Frontal cortex (tissue), 4 donors: Measurements from ENCODE around the gene MAN2A1. TPM values are rescaled to one million over a fixed set of nuclear protein-coding genes. Genes with fewer than 3 reads are reported as not detected.

ENCODE experiments used
- DNase-seq, 2 donors: peaks; one replicate each; pipeline ENCODE4 v3.0.0; 2012; ENCODE audit warnings: low spot score in 2 of 2
- FAIRE-seq: peaks from 2 replicates; lab custom pipeline; 2012; peaks lifted over from hg19 to GRCh38; lab: Jason Lieb, UNC
- total RNA-seq: library from RNA; depleted of rRNA; stranded (reverse); fragments of >200 nt; gene quantifications from one replicate; pipeline ENCODE4 v1.2.3, GENCODE V29; 2014
- donor health status: control.
- donor health status: control.
- donor health status: control.

MAN2A1 gene
- total RNA-seq, 1 donor from 2014 or later: 74.6 TPM

DNA sequence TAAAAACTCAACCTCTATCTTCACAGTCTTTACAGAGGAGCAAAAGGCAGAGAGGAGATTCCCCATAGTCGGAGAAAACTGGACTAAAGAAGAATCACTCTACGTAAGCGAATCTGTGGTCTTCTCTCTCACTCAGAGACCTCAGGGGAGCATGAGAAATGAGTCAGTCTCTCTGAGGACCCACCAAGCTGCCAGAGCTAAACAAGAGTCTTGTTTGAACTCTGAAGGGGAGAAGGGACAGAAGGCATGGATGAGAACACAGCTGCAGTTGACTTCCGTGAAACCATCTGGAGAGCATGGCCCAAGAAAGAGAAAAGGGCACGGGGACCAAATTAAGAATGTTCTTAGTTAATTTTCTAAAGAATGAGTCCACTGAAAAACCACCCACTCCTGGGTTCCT, 12.8 kb upstream of the MAN2A1 start:
- FAIRE-seq: no peak
- no peak for DNase-seq

- FAIRE-seq (no peak), DNase-seq (no peak)
These were observed 11.3 kb upstream of the MAN2A1 start for GRCh38 chr5:109678447-109678846.

DNA sequence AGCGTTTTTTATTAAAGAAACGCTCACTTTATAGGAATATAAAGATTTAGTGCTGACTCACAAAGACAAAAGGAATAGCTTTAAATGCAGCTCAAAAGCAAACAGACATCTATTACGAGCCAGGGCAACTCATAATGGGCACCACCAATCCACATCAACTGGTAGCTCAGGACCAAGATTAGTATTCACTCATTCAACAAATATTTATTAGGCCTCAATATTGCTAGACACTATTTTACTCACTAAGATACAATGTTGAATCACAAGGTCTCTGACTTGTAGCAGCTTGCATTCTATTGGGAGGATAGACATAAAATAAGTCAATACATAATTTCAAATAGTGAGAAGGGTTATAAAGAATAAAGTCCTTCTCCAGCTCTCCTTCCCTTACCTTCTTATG, 8.0 kb upstream of the MAN2A1 start:
- no peak for FAIRE-seq

DNA sequence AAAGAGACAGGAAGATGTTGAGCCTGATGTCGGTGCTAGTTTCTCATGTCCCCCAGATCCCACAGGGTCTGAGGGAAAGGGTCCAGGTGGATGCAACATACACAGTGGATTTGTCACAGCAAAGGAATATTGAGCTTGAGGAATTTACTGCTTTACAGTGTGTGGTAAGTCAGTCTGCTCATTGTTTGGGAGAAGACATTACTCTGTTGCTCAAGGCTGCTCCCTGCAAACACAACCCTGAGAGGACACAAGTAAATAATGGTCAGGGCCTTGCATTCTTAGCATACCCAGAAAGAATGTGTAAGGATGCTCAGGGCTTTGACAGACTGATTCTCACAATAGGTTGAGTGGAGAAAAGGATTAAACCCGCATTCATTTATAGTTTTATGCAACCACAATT, 7.3 kb upstream of the MAN2A1 start:
- FAIRE-seq (no peak), DNase-seq (no peak)

More for the DNA sequence above, 8.0 kb upstream of the MAN2A1 start:
- no peak for DNase-seq

- DNase-seq (no peak), FAIRE-seq (no peak)
These were observed 3.8 kb upstream of the MAN2A1 start for GRCh38 chr5:109685916-109686315.

DNA sequence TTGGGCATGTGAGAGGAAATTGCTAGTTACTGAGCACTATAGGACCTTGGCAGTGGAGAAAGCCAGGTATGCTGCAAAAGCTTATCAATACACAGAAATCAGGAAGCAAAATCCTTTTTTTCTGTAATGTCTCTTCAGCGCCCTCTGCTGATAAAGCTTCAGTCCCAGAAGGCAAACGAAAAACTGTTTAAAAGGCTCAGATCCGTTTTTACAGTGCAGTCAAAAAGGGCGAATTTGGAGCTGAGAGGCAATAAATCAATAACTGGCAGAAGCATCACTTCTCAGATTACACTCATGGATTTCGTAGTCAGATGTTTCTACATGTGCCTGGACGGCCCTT, 1.1 kb upstream of the MAN2A1 start:
- FAIRE-seq: no peak
- DNase-seq: no peak

GRCh38 chr5:109688970-109689739, 572 bp upstream of the MAN2A1 start:
- peak; percentile 87 to 90 for DNase-seq
- no peak for FAIRE-seq

DNA sequence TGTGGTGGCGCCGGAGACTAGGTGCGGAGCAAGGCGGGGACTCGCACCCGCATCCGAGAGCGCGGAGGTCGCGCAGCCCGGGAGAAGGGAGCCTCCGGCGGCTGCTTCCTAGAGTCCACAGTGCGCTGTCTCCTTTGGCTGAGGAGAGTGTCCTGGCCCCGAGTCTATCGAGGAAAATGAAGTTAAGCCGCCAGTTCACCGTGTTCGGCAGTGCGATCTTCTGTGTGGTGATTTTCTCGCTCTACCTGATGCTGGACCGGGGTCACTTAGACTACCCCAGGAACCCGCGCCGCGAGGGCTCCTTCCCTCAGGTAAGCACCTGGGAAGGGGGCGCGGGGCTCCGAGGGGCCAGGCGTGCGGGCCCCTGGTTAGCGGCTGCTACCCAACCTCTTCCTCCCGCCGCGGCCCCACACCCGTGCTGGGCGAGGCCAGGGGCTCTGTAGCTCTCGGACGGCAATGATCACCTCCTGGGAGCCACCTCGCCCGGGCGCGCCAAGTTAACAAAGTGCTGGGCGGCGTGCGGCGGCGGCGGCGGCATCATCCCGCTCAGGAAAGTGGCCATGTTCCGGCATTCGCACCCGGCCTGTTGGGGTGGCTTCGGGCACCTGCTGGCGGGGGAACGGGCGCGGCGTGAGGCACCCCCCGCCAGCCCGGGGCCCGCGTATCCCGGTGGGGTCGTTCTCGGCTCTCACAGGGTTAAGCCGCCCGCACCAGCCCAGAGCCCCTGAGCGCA, 681 bp downstream of the MAN2A1 start:
- peak in 1 of 2 donors; percentile 45 for DNase-seq
- FAIRE-seq: no peak

DNA sequence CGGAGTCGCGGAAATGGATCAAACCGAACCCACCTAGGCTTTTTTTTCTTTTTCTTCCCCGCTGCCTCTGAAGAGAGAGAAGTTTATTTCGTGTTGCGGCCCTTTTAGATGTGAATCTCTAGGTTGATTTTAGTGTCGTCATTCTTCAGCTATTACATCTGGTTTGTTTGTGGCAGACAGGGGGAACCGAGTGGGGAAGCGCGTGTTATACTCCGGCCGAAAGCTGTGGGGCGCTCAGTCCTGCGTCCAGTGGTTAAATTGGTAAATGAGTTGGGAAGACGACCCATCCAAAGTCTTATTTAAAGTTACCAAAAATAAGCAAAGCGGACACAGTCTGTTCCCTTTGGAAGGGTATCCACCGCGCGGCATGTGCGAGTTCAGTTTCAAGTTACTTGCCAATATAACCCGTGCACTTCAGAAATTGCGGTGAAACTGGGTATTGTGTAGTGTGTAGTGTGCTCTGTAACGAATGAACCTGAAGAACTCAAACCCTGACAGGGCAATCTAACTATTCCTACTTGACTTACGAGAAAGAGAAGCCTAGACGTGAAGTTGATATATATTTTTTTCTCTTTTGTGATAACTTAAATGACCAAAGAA, 1.3 kb downstream of the MAN2A1 start:
- FAIRE-seq: no peak
- DNase-seq: peak; percentile 58 to 61

DNA sequence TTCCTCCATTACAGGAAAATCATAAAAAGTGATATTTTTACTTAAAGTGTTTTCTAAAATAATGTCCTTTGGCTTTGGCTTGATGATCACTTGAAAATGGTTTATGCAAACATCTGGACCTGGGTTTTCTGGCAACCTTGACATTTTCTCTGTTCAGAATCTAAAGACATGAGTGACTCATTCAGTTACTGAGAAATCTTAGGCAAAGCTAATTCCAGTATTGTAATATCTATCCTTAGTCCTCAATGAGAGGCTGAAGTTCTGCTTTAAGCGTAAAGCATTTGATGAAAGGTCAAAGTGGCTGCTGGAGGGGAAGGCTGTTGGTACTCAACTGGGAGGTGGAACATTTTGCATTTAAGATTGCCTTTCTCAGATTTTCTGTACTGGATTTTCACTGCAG, 2.3 kb downstream of the MAN2A1 start:
- DNase-seq (peak in 1 of 2 donors; percentile 14), FAIRE-seq (no peak)

DNA sequence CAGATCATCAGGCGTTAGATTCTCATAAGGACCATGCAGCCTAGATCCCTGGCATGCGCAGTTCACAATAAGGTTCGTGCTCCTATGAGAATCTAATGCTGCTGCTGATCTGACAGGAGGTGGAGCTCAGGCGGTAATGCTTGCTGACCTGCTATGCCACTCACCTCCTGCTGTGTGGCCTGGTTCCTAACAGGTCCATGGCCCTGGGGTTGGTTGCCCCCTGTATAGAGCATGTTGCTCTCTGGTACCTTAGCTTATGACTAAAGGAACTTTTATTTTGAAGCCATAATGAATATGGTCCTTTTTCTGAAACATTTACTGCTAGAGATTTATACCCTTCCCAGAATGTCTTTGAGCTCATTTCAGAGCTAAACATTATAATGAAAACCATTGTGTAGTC, 3.1 kb downstream of the MAN2A1 start:
- FAIRE-seq: no peak
- no peak for DNase-seq

GRCh38 chr5:109693535-109694400, 4.0 kb downstream of the MAN2A1 start:
- FAIRE-seq (no peak), DNase-seq (no peak)

GRCh38 chr5:109694451-109694891, 4.7 kb downstream of the MAN2A1 start:
- FAIRE-seq (no peak), DNase-seq (no peak)

DNA sequence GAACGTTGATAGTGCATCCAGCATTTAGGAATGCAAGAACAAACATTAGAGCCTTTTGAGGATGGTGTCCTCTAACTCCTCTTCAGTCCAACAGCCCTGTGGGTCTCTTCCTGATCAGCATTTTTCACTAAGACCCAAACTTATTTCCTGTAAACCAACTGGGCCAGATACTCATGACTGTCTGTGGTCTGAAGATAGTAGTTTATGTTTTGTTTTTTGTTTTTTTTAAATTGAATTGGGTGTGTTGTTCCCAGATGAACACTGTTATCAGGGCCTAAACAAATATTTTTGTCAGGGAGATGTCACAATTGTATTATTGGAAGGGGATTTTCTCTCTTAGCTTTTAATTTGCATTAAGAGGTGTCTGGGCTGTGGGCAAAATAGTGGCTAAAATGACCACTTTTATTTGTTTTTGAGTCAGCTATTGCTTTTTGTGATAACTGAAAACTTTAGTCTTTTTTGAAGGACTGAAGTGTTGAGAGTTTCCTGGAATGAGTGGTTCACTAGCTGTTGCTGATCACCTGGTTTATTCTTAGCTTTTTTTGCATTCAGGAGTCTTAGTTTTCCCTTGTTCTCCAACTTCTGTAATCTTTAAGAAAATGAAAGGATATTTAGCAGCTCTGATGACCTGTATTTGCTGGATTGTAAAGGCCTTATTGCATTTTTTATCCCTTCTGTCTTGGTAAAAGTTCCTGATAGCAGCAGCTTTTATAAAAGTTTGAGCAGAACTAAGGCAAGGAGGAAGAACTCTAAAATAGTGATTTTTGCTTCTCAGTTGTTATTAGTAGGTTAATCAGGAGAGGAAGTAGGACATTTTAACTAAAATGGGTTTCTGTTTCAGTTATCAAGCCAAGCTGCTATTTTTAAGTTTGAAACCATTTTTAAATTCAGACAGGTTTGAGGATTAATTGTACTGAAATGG, 5.5 kb downstream of the MAN2A1 start:
- DNase-seq: no peak
- FAIRE-seq: no peak

DNA sequence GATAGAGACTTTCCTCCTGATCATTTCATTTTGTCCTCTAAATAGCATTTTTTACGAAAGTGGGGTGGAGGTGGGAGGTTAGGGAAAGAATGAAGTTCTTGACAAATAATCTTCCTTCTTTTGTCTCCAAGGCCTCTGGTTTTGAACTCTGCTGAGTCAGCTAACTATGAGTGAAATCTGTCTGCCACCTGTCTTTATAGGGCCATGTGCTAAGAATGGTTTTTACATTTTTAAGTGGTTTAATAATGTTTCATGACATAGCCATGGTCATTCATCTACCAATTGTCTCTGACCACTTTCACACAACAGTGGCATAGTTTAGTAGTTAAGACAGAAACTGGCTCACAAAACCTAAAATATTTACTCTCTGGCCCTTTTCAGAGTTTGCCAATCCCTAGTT, 7.6 kb downstream of the MAN2A1 start:
- FAIRE-seq: no peak
- no peak for DNase-seq

GRCh38 chr5:109700516-109701153, 10.9 kb downstream of the MAN2A1 start:
- DNase-seq: no peak

DNA sequence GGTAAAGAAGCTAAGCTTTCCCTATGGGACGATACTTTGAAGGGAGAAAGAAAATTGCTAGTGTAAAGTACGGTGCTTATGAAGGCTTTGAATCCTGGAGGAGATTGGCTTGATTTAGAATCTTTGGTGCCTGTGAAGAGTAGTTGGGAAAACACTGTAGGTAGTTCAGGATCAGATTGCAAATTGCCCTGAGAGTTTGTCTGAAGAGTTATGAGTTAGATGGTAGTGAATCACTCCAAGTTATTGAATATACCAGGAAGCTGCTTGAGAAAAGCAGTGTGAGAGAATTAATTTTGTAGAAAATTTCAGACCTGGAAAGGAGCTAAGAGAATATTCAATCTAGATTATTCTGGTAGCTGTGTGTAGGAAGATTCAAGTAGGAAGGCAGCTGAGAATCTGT, 11.5 kb downstream of the MAN2A1 start:
- DNase-seq (no peak), FAIRE-seq (no peak)

More at GRCh38 chr5:109700516-109701153, 10.9 kb downstream of the MAN2A1 start:
- FAIRE-seq: no peak

DNA sequence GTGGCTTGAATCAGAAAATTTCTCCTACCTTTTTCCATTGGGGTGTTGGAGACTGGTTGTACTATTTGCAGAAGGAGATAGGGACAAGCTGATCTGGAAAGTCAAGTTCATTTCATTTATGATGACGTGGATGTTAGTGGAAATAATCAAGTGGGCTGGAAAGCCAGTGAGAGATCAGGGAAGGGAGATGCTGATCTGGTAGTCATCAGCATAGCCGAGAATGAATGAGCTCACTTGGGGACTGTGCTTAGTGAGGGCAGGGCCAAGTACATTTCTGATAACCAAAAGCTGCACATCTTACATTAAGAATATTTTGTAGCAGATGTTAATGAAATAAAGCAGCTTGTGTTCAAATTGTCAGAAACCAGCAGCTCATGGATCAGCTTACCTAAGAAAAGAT, 12.1 kb downstream of the MAN2A1 start:
- FAIRE-seq (no peak), DNase-seq (no peak)

- no peak for DNase-seq
- no peak for FAIRE-seq
These were observed 13.4 kb downstream of the MAN2A1 start for GRCh38 chr5:109703166-109703565.
